IMR-90 (cell line): ENCODE data around the gene IQSEC1. TPM values are rescaled to one million over a fixed set of nuclear protein-coding genes. Genes with fewer than 3 reads are reported as not detected.
A peak's percentile ranks its signal among the peaks of the same experiment; 100 is the strongest.

Experiments used
- ATAC-seq: fragments of 200-7000 bp; cut with Tn5 transposase; 2 replicates; pipeline ENCODE4 v1.9.1; 2020; ENCODE audit warnings: low read depth, mild to moderate bottlenecking, moderate library complexity
- BruUV-seq: library from RNA; stranded (reverse); fragments of 400-500 nt; replicated peaks from 2 replicates; lab custom pipeline; 2021; lab: Mats Ljungman, UMichigan
- CTCF ChIA-PET: fragments of 300-600 bp; formaldehyde crosslinking; extraction: SDS; loops from one replicate; lab custom pipeline; 2021; ENCODE audit warnings: antibody characterized with exemption; lab: Yijun Ruan, JAX
- POLR2A ChIA-PET: fragments of 300-600 bp; sonication (Branson Sonifier 250); formaldehyde crosslinking; loops from one replicate; lab custom pipeline; 2022; ENCODE audit warnings: antibody characterized with exemption; ENCODE audit not compliant: unreplicated experiment; lab: Charles Lee
- DNase-seq: peaks from one replicate; pipeline ENCODE4 v3.0.0; 2013
- H2AFZ ChIP-seq: replicated peaks from 2 replicates; pipeline ENCODE3; 2013; ENCODE audit warnings: low read length, mild to moderate bottlenecking; ENCODE audit not compliant: poor library complexity
- H2AK5ac ChIP-seq: 2 replicates; pipeline ENCODE4 v1.6.1; 2013; ENCODE audit warnings: low read depth, low read length, inconsistent platforms
- H2AK9ac ChIP-seq: replicated peaks from 2 replicates; pipeline ENCODE3; 2013; ENCODE audit warnings: mild to moderate bottlenecking, low read depth, low read length, moderate library complexity; ENCODE audit not compliant: poor library complexity
- H2BK120ac ChIP-seq: 2 replicates; pipeline ENCODE4 v1.6.1; 2013; ENCODE audit warnings: low read depth, low read length, inconsistent platforms
- H2BK15ac ChIP-seq: 3 replicates; pipeline ENCODE4 v1.6.1; 2013; ENCODE audit warnings: low read depth, low read length, inconsistent platforms
- H2BK20ac ChIP-seq: 2 replicates; pipeline ENCODE4 v1.6.1; 2013; ENCODE audit warnings: low read depth, mild to moderate bottlenecking, inconsistent platforms, low read length, moderate library complexity
- H2BK5ac ChIP-seq: 2 replicates; pipeline ENCODE4 v1.6.1; 2013; ENCODE audit warnings: mild to moderate bottlenecking, low read depth, low read length, inconsistent platforms; ENCODE audit not compliant: poor library complexity, severe bottlenecking
- H3K14ac ChIP-seq: replicated peaks from 2 replicates; pipeline ENCODE4 v1.6.1; 2013; ENCODE audit warnings: low read depth, low read length, inconsistent platforms
- H3K18ac ChIP-seq: 2 replicates; pipeline ENCODE4 v1.6.1; 2013; ENCODE audit warnings: low read depth, low read length, control low read depth
- H3K23ac ChIP-seq: 2 replicates; pipeline ENCODE4 v1.6.1; 2013; ENCODE audit warnings: low read depth, low read length, inconsistent platforms
- H3K27ac ChIP-seq: 2 replicates; pipeline ENCODE4 v1.5.1; 2013; ENCODE audit warnings: mild to moderate bottlenecking, control low read depth, low read length; ENCODE audit not compliant: insufficient read depth
- H3K27me3 ChIP-seq: 2 replicates; pipeline ENCODE4 v1.6.1; 2013; ENCODE audit warnings: low read length; ENCODE audit not compliant: control insufficient read depth, insufficient read depth
- H3K36me3 ChIP-seq: 2 replicates; pipeline ENCODE4 v1.6.1; 2013; ENCODE audit warnings: low read length, mixed read lengths; ENCODE audit not compliant: control insufficient read depth, insufficient read depth
- H3K4ac ChIP-seq: 2 replicates; pipeline ENCODE4 v1.6.1; 2013; ENCODE audit warnings: low read depth, low read length, inconsistent platforms
- H3K4me1 ChIP-seq: 2 replicates; pipeline ENCODE4 v1.6.1; 2013; ENCODE audit warnings: low read length, mixed read lengths; ENCODE audit not compliant: control insufficient read depth, insufficient read depth
- H3K4me2 ChIP-seq: 2 replicates; pipeline ENCODE4 v1.6.1; 2013; ENCODE audit warnings: low read depth, mild to moderate bottlenecking, control low read depth, low read length, moderate library complexity
- H3K4me3 ChIP-seq: 2 replicates; pipeline ENCODE4 v1.5.1; 2013; ENCODE audit warnings: low read depth, mild to moderate bottlenecking, control low read depth, low read length, moderate library complexity; ENCODE audit not compliant: insufficient read depth
- H3K56ac ChIP-seq: 2 replicates; pipeline ENCODE4 v1.6.1; 2013; ENCODE audit warnings: low read length, inconsistent platforms; ENCODE audit not compliant: insufficient read depth; ENCODE audit errors: extremely low read depth
- H3K79me1 ChIP-seq, 2 experiments: 2 replicates each; pipeline ENCODE4 v1.6.1; 2013; ENCODE audit warnings: low read length in 2 of 2, inconsistent platforms in 1 of 2, low read depth in 1 of 2
- H3K9ac ChIP-seq: 2 replicates; pipeline ENCODE4 v1.6.1; 2013; ENCODE audit warnings: low read depth, low read length, control low read depth
- H3K9me1 ChIP-seq: 2 replicates; pipeline ENCODE4 v1.6.1; 2013; ENCODE audit warnings: low read length, inconsistent platforms; ENCODE audit not compliant: insufficient read depth
- H3K9me3 ChIP-seq: 2 replicates; pipeline ENCODE4 v1.6.1; 2013; ENCODE audit warnings: low read length; ENCODE audit not compliant: control insufficient read depth, insufficient read depth
- H4K20me1 ChIP-seq: 2 replicates; pipeline ENCODE4 v1.6.1; 2013; ENCODE audit warnings: low read length, inconsistent platforms; ENCODE audit not compliant: insufficient read depth
- H4K5ac ChIP-seq: 2 replicates; pipeline ENCODE4 v1.6.1; 2013; ENCODE audit warnings: mild to moderate bottlenecking, low read depth, low read length, control low read depth
- H4K8ac ChIP-seq, 2 experiments: 2 replicates each; pipeline ENCODE4 v1.6.1; 2013; ENCODE audit warnings: low read depth in 2 of 2, low read length in 2 of 2, control low read depth in 1 of 2, inconsistent platforms in 1 of 2
- H4K91ac ChIP-seq: 2 replicates; pipeline ENCODE4 v1.6.1; 2013; ENCODE audit warnings: low read depth, low read length, inconsistent platforms; ENCODE audit not compliant: insufficient read depth
- BHLHE40 ChIP-seq: fragments of 150-350 bp; IDR thresholded peaks from 2 replicates; pipeline ENCODE4 v1.6.1; 2016; ENCODE audit warnings: mild to moderate bottlenecking, low read depth, low read length
- CEBPB ChIP-seq: IDR thresholded peaks from 2 replicates; pipeline ENCODE4 v1.6.1; 2012; ENCODE audit warnings: low read depth, low read length, improper control_type of control experiment
- FOS ChIP-seq: fragments of 150-350 bp; IDR thresholded peaks from 2 replicates; pipeline ENCODE4 v1.6.1; 2016; ENCODE audit warnings: low read depth, low read length
- RFX5 ChIP-seq: IDR thresholded peaks from 2 replicates; pipeline ENCODE4 v1.8.0; 2012; ENCODE audit warnings: low read depth, mild to moderate bottlenecking, low read length, moderate library complexity
- WGBS, 2 experiments: methylation state at CpG; one replicate each; pipeline versions ENCODE4 v1.1.5 to v1.1.7; 2013; ENCODE audit warnings: missing lambda C conversion rate in 2 of 2; ENCODE audit not compliant: insufficient read length in 1 of 2; ENCODE audit errors: extremely low coverage in 2 of 2; 5-methylcytosine and 5-hydroxymethylcytosine counted together
- dilution Hi-C: fragments of 300-500 bp; cut with HindIII; formaldehyde crosslinking; loops from one replicate; pipeline ENCODE4 v1.14.3; 2018; ENCODE audit warnings: low sequenced_read_pairs; ENCODE audit not compliant: unreplicated experiment
- in situ Hi-C: fragments of 300-500 bp; cut with MboI; formaldehyde crosslinking; loops from 3 replicates; pipeline ENCODE4 v1.14.3; 2019; ENCODE audit warnings: low sequenced_read_pairs, inconsistent platforms, mixed read lengths
- intact Hi-C: fragments of 100-400 bp; cut with micrococcal nuclease; formaldehyde crosslinking; loops from 2 replicates; pipeline ENCODE4 v1.10.0; 2022
- polyA plus RNA-seq, 3 experiments: library from polyadenylated mRNA; depleted of rRNA; stranded (reverse); fragments of >200 nt; gene quantifications; 2 replicates each; pipeline ENCODE4 v1.2.3, GENCODE V29; 2012; ENCODE audit warnings: low replicate concordance in 1 of 3
- total RNA-seq: library from RNA; depleted of rRNA; stranded (reverse); fragments of >200 nt; gene quantifications from 2 replicates; pipeline ENCODE4 v1.2.3, GENCODE V29; 2012
- TF ChIP-seq, protein P1 (sequence below): fragments of 150-350 bp; IDR thresholded peaks from 2 replicates; pipeline ENCODE4 v1.6.1; 2016; ENCODE audit warnings: low read depth, mild to moderate bottlenecking, low read length, moderate library complexity, borderline replicate concordance

The IQSEC1 gene
- total and polyA plus RNA-seq, 2 of the 4 experiments (the other 2 are of a cell fraction): 5.9 to 11.9 TPM

DNA sequence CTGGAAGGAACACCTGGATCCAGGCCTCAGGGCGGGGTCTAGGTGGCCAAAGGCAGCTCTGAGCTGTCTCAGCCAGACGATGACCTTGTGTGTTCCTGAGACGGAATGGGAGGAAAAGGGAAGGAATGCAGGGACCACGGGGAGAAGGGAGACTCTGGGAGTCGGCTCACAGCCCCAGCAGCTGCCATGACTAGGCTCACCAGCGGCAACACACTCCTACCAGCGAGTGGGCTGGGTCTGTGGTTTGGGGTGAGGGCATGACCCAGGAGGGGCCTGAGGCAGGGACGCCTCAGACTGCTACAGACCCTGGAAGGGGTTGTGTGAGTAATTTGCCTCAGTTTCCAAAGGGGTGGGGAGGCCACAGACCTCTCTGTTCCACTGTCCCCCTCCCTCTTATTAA is 19.8 kb downstream of the IQSEC1 start:
- Histone ChIP-seq H2BK5ac (no peak overlapping the region), H2BK120ac (no peak overlapping the region), H2BK15ac (no peak overlapping the region), H3K9ac (no peak overlapping the region), H3K18ac (no peak overlapping the region), H3K4me3 (no peak overlapping the region), H2AK9ac (no peak overlapping the region), H3K9me1 (no peaks in the 10 kb centered on the region), H4K8ac (no peak overlapping the region), H3K4me1 (no peaks in the 10 kb centered on the region), H3K79me1 (no peaks in the 10 kb centered on the region), H3K14ac (no peak overlapping the region), H3K27me3 (peaks cover 27% of the 10 kb centered on the region), H3K36me3 (no peaks in the 10 kb centered on the region), H3K9me3 (no peaks in the 10 kb centered on the region), H4K91ac (no peak overlapping the region), H3K4me2 (no peak overlapping the region), H3K23ac (no peak overlapping the region), H3K56ac (no peak overlapping the region), H3K27ac (no peak overlapping the region), H4K20me1 (no peaks in the 10 kb centered on the region), H3K4ac (no peak overlapping the region), H4K5ac (no peak overlapping the region), H2BK20ac (no peak overlapping the region), H2AK5ac (no peak overlapping the region), H2AFZ (peak overlapping the region; percentile 13)
- POLR2A ChIA-PET: no interaction called here
- TF ChIP-seq, protein P1, sequence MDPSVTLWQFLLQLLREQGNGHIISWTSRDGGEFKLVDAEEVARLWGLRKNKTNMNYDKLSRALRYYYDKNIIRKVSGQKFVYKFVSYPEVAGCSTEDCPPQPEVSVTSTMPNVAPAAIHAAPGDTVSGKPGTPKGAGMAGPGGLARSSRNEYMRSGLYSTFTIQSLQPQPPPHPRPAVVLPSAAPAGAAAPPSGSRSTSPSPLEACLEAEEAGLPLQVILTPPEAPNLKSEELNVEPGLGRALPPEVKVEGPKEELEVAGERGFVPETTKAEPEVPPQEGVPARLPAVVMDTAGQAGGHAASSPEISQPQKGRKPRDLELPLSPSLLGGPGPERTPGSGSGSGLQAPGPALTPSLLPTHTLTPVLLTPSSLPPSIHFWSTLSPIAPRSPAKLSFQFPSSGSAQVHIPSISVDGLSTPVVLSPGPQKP: no peak
- TF ChIP-seq RFX5: no peak
- no peak for TF ChIP-seq BHLHE40
- TF ChIP-seq CEBPB: no peak
- TF ChIP-seq FOS: no peak
- intact Hi-C loops (no loop called here), dilution Hi-C loops (no loop called here), in situ Hi-C loops (no loop called here)
- WGBS, 2 experiments: no CpG with 5 or more reads among the region's 8 CpGs
- CTCF ChIA-PET: no interaction called here
- BruUV-seq: no TSS peak
- ATAC-seq: peak; percentile 46; the same call in 1 of the 2 replicates
- DNase-seq: no peak
